ENCODE measurements around the gene CADM2. TPM values are rescaled to one million over a fixed set of nuclear protein-coding genes. Genes with fewer than 3 reads are reported as not detected.

Gene CADM2
- total RNA-seq, 1 donor from 2014 or later = 6.8 TPM

- Histone ChIP-seq H3K36me3 (no peaks in the 10 kb centered on the region), H3F3A (ENCODE audit: low read depth) (no peaks in the 10 kb centered on the region), H3K27me3 (no peaks in the 10 kb centered on the region), H3K79me2 (ENCODE audit: low read depth) (no peaks in the 10 kb centered on the region), H3K9me3 (ENCODE audit: low read depth) (no peaks in the 10 kb centered on the region), H3K4me1 (no peaks in the 10 kb centered on the region), H3K4me2 (no peak overlapping the region), H3K27ac (no peak overlapping the region), H2AFZ (replicated peaks) (no peak overlapping the region), H3K4me3 (no peak overlapping the region), H4K20me1 (ENCODE audit: low read depth) (no peaks in the 10 kb centered on the region), H3K9ac (no peak overlapping the region)
- DNase-seq (ENCODE audit: low spot score) = peak; percentile 56
- Mint-ChIP-seq H3K4me1 (no peaks in the 10 kb centered on the region), H3K4me3 (no peak overlapping the region), H3K9me3 (no peaks in the 10 kb centered on the region), H3K27me3 (ENCODE audit: insufficient read depth, low read depth) (no peaks in the 10 kb centered on the region), H3K27ac (no peak overlapping the region), H3K36me3 (no peaks in the 10 kb centered on the region)
- TF ChIP-seq CTCF (IDR thresholded peaks at IDR 0.05) = peak; percentile 59
- no peak for TF ChIP-seq EZH2phosphoT487 (IDR thresholded peaks at IDR 0.05)
These were observed 384.1 kb downstream of the CADM2 start for GRCh38 chr3:85342915-85343314.

GRCh38 chr3:85355572-85355971 lies 396.8 kb downstream of the CADM2 start:
- no peaks in the 10 kb centered on the region for H3K36me3 ChIP-seq
- H3K9me3 ChIP-seq (ENCODE audit: low read depth) = no peaks in the 10 kb centered on the region
- no peaks in the 10 kb centered on the region for H3K36me3 Mint-ChIP-seq
- no peak overlapping the region for H2AFZ ChIP-seq (replicated peaks)
- DNase-seq (ENCODE audit: low spot score) = no peak
- no peaks in the 10 kb centered on the region for H3K4me1 Mint-ChIP-seq
- H3K27ac Mint-ChIP-seq = no peak overlapping the region
- TF ChIP-seq EZH2phosphoT487 (IDR thresholded peaks at IDR 0.05) (no peak), EZH2 (IDR thresholded peaks at IDR 0.05) (no peak), CTCF (IDR thresholded peaks at IDR 0.05) (no peak)
- no peak overlapping the region for H3K4me3 ChIP-seq
- H3F3A ChIP-seq (ENCODE audit: low read depth) = no peaks in the 10 kb centered on the region
- H3K27me3 Mint-ChIP-seq (ENCODE audit: insufficient read depth, low read depth) = no peaks in the 10 kb centered on the region
- H3K9me3 Mint-ChIP-seq = no peaks in the 10 kb centered on the region
- H3K4me1 ChIP-seq = no peaks in the 10 kb centered on the region
- no peaks in the 10 kb centered on the region for H3K27me3 ChIP-seq
- no peaks in the 10 kb centered on the region for H4K20me1 ChIP-seq (ENCODE audit: low read depth)
- no peak overlapping the region for H3K4me3 Mint-ChIP-seq
- no peaks in the 10 kb centered on the region for H3K79me2 ChIP-seq (ENCODE audit: low read depth)
- no peak overlapping the region for H3K27ac ChIP-seq
- no peak overlapping the region for H3K4me2 ChIP-seq
- no peak overlapping the region for H3K9ac ChIP-seq

- H3K4me3 ChIP-seq = no peak overlapping the region
- H3K27me3 ChIP-seq = no peaks in the 10 kb centered on the region
- Mint-ChIP-seq H3K4me3 (no peak overlapping the region), H3K27ac (no peak overlapping the region), H3K4me1 (no peaks in the 10 kb centered on the region), H3K36me3 (no peaks in the 10 kb centered on the region), H3K27me3 (ENCODE audit: insufficient read depth, low read depth) (no peaks in the 10 kb centered on the region), H3K9me3 (no peaks in the 10 kb centered on the region)
- no peak overlapping the region for H2AFZ ChIP-seq (replicated peaks)
- no peaks in the 10 kb centered on the region for H3K36me3 ChIP-seq
- H3K9me3 ChIP-seq (ENCODE audit: low read depth) = no peaks in the 10 kb centered on the region
- H3F3A ChIP-seq (ENCODE audit: low read depth) = no peaks in the 10 kb centered on the region
- H3K79me2 ChIP-seq (ENCODE audit: low read depth) = no peaks in the 10 kb centered on the region
- TF ChIP-seq CTCF (IDR thresholded peaks at IDR 0.05) (peak; percentile 78), EZH2 (IDR thresholded peaks at IDR 0.05) (no peak), EZH2phosphoT487 (IDR thresholded peaks at IDR 0.05) (no peak)
- peak; percentile 65 for DNase-seq (ENCODE audit: low spot score)
- H3K9ac ChIP-seq = no peak overlapping the region
- no peaks in the 10 kb centered on the region for H3K4me1 ChIP-seq
- no peak overlapping the region for H3K27ac ChIP-seq
- no peak overlapping the region for H3K4me2 ChIP-seq
- no peaks in the 10 kb centered on the region for H4K20me1 ChIP-seq (ENCODE audit: low read depth)
These were observed 402.1 kb downstream of the CADM2 start for GRCh38 chr3:85360742-85361387.

Data from neural progenitor cell (in vitro differentiated cells).